GM18873 (cell line): ENCODE data around the gene ST3GAL4.

Experiments used
- ATAC-seq: cut with Tn5 transposase; IDR thresholded peaks from one replicate; pipeline ENCODE4 v1.9.1; 2021; ENCODE audit warnings: mild to moderate bottlenecking, moderate library complexity, moderate number of reproducible peaks; ENCODE audit not compliant: unreplicated experiment, low FRiP score

The ST3GAL4 gene

DNA sequence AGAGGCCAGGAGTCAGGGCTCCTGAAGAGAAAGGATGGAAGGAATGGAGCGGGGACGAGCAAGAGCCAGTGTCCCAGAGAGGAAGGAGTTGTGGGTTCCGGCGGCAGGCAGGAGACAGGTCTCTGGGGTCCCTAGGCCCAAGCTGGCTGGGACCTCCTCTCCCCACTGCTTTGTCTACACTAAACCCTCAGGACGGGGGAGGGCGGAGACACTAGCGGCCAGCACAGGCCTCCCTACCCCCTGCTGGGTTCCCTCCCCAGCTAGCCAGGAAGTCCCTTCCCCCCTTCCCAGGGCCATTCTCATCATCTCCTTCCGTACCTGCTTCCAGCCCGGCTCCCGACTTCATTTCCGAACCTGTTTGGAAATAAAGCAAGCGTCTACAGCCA is 79.5 kb downstream of the ST3GAL4 start:
- ATAC-seq, result no peak

DNA sequence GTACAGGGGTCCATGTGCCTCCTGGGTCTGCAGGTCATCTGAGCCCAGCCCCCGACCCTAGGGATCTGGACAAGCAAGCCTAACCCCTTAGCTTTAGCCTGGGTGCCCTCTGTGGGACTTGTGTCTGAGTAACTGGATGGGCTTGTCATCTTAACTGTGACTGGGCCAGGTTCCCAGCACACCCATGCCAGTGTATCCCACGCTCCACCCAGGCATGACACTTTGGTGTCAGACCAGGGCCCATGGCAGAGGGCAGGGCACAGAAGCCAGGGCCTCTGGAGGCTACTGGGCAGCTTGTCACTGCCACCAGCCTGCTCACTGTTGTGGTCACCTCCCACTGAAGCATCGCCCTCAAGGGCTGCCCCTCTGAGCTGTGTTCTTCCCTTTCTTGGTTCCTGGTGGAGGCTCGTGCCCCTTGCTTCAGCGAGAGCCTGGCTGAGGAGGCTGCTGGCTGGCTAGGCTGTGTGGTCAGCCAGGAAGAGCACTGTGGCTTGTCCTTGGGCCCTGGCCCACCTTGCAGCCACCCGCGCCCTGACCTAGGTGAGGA is 80.8 kb downstream of the ST3GAL4 start:
- no peak for ATAC-seq

DNA sequence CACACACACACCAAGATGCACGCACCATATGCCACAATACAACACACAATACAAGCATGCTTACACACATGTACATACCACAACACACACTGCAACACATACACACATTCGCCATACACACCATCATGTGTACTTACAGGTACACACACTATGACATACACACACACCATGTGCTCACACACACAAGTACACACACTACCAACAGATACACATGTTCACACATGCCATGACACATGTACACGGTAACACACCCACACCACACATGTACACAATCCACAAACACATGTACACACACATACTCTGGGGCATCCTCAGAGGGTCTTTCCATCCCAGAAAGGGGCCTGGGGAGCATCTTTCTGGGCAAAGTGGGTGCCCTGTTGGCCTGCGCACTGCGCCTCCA is 82.2 kb downstream of the ST3GAL4 start:
- no peak for ATAC-seq

DNA sequence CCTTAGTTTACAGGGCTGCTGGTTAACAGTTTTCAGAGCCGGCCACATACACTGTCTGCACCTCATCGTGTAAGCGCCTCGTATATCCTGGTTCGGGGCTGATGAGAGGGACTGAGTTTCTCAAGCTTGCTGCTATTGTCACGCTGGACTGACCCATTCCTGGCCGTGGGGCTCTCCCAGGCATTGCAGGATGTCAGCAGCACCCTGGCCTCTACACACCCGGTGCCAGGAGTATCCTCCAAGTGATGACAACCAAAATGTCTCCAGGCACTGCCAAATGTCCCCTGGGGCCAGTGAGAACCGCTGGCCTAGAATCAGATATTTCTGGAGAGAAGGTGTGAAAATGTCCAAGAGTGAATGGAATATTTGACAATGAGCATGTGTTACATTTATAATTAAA is 82.8 kb downstream of the ST3GAL4 start:
- ATAC-seq, result no peak

DNA sequence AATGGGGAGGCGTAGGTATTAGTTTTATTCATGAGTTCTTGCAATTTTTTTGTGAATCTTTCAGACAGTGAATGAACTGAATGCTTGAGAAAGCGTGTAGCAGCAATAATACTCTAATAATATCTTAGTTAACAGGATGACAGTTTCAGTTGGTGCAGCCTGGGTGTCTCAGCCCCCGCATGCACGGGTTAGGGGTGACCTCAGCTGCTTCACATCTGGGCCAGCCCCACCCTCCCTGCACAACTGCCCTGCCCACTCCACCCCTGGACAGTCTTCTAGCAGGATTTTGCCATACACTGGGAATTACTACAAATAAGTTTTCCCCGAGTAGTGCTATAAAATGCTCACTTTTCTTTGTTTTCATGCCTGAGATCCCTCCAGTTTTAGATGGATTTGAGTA is 83.2 kb downstream of the ST3GAL4 start:
- no peak for ATAC-seq

DNA sequence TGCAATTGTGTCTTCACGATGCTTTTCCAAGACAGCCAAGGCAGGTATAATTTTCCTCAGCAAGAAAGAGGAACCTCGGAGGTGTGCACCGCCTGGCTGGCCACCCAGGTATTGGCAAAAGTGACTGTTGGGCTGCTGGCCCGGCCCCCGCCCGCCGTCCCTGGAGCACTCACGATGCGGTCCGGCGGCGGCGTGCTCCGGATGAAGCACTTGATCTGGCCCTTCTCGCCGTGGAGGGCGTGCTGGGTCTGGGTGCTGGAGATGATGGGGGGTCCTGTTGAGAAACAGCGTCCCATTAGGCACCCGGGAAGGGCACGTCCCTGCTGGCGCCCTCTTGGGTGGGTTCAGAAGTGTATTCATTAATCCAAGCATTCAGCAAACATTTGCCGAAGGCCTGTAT is 84.8 kb downstream of the ST3GAL4 start:
- no peak for ATAC-seq

DNA sequence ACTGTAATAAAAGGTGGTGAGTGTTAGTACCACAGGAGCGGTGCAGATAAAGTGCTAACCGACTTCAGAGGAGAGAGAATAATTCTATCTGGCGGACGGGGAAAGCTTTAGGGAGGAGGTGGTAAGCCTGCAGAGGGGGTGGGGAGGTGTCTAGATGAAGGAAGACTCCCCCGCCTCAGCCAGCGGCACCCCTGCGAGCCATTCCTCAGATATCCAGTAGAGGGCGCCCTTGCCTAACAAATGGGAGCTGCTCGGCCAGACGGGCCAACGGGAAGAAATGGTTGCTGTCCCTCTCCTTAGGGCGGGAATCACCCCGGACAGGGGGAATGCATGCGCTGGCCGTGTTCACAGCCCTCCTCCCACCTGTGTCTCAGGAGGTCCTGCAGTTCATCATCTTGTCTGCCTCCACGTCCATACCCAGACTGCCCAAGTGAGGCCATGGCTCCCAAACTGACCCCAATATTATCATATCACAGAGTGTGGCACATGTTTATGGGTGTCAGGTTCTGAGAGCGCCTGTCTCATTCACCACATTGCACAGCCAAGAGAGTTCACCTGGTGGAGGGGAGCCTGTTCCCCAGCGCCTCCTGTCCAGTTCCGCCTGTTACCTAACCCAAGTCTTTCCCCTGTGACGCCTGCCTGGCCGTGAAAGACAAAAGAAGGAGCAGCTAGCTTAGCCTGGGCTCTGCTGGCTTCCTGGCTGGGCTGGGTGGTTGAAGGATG is 85.5 kb downstream of the ST3GAL4 start:
- no peak for ATAC-seq

DNA sequence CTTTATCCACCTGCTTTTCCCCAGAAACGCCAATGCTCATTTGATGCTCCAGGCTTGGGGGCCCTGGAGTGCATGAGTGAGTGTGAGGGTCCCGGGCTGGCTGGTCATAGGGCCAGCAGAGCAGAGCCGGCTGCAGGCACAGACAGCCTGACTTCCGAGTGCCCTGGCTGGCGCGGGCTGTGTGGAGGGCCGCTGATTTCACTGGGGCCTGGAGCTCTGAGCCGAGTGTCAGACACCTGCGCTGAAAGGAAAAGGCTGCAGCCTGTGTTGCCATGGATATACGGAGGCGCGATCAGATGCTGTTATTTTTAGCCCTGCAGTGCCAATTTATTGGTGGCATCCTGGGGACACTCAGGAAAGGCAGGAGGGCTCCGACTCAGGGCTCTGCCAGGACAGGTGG is 87.6 kb downstream of the ST3GAL4 start:
- ATAC-seq, result no peak

DNA sequence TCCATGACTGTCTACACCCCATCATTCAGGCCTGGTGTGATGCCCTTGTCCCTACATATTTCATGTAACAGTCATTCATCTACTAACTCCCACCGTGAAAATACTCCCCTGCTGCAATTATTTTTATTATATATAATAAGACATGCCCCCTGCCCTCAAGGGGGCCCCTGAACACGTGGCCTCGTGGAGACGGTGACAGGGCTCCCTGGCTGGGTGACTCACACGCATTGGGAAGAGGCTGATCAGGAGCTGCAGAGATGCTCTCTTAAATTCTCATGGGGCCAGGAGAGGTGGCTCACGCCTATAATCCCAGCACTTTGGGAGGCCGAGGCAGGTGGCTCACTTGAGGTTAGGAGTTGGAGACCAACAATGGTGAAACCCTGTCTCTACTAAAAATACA is 88.6 kb downstream of the ST3GAL4 start:
- no peak for ATAC-seq

DNA sequence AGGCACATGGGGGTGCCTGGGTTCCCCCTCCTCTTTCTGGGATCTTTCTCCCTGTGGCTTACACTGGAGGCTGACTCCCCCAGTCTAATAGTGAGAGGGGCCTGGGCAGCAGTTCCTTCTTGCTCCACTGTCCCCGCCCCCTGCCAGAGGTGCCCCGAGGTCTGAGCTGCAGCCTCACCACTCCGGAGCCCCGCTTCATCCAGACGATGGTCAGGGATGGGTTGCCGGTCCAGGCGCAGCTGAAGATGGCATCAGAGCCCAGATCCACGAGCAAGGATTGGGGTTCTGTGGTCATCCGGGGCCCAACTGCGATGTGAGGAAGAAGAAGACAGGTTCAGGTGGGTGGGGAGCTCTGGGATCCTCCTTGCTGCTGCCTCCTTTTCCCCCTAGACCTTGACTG is 91.1 kb downstream of the ST3GAL4 start:
- ATAC-seq, result no peak

DNA sequence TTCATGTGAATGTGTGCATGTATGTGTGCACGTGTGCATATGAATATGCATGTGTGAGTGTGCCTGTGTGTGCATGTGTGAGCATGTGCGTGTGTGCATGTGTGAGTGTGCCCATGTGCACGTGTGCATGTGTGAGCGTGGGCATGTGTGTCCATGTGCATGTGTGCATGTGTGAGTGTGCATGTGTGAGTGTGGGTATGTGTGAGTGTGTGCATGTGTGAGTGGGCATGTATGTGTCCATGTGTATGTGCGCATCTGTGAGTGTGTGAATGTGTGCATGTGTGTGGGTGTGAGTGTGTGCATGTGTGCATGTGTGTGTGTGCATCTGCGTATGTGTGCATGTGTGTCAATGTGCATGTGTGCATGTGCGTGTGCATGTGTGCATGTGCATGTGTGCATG is 94.7 kb downstream of the ST3GAL4 start:
- ATAC-seq, result no peak

DNA sequence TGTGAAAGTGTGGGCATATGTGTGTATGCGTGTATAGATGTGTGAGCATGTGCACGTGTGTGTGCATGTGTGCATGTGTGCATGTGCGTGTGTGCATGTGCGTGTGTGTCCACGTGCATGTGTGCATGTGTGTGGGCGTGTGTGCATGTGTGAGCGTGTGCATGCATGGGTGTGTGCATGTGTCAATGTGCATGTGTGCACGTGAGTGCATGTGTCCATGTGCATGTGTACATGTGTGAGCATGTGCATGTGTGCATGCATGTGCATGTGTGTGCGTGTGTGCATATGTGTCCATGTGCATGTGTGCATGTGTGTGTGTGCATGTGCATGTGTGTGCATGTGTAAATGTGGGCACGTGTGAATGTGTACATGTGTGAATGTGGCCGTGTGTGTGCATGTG is 95.3 kb downstream of the ST3GAL4 start:
- ATAC-seq, result no peak

DNA sequence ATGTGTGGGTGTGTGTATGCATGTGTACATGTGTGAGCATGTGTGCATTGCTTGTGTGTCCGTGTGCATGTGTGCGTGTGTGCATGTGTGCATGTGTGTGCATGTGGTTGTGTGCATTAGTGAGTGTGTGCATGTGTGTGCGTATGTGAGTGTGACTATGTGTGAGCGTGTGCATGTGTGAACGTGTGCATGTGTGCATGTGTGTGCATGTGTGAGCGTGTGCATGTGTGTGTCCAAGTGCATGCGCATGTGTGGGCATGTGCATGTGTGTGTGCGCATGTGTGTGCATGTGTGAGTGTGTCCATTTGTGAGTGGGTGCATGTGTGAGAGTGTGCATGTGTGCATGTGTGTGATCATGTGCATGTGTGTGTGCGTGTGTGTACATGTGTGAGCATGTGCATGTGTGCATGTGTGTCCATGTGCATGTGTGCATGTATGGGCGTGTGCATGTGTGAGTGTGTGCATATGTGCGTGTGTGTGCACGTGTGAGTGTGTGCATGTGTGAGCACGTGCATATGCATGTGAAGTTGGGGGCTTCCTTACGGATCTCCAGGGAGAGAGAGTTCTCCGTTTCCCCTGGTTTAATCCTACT is 95.8 kb downstream of the ST3GAL4 start:
- ATAC-seq, result no peak

DNA sequence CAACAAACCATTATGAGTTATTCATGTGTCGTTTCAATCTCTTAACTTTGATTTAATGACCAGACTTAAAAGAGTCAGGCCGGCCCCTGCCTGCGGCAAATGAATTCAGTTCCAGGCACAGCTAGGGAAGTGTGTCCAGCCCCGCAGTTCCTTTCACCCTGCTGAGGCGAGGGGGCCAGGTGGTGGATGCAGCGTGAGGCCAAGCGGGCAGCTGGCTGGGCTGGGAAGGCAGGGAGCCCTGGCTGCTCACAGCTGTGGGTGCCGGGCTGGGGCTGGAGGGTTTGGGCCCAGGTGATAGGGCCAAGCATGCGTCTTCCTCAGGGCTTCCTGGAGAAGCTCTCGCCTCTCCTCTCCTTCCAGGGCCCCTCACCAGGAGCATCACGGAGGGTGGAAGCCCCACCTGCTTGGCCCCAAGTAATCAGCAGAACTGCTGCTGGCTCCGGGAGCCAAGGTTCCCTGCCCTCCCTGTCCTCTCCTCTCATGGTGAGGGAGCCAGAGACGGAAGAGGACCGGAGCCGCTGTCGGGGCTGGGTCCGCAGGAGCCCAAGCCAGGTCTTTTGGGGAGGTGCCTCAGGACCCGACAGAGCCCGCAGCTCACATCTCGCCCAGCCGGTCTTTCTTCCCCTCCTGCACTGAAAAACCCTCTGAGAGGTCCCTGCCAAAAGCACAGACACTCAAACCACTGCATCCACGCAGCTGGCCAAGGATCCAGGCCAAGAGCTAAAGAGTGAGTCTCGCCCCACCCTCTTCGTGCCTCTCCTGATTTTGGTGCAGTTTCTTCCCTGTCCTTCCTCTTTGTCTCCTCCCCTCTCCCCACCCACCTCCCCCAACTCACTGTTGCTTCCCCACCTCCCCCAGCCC is 97.0 kb downstream of the ST3GAL4 start:
- ATAC-seq, result no peak

DNA sequence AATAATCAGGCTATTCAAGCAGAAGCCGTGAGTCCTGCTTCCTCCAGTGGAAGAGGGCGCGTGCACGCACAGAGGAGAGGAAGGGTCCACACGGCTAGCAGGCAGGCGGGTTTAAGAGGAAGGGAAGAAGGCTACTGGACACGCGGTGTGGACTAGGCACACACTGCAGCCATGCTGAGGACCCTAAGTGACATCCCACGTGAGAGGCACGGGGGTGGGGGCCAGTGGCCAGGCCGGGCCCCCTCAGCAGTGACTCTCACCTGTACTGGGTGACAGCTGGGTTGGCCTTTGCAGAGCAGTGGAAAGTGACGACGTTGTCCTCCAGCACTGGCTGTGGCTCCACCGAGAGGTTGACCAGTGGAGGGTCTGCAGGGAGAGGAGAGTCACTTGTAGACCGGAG is 100.6 kb downstream of the ST3GAL4 start:
- ATAC-seq, result no peak

DNA sequence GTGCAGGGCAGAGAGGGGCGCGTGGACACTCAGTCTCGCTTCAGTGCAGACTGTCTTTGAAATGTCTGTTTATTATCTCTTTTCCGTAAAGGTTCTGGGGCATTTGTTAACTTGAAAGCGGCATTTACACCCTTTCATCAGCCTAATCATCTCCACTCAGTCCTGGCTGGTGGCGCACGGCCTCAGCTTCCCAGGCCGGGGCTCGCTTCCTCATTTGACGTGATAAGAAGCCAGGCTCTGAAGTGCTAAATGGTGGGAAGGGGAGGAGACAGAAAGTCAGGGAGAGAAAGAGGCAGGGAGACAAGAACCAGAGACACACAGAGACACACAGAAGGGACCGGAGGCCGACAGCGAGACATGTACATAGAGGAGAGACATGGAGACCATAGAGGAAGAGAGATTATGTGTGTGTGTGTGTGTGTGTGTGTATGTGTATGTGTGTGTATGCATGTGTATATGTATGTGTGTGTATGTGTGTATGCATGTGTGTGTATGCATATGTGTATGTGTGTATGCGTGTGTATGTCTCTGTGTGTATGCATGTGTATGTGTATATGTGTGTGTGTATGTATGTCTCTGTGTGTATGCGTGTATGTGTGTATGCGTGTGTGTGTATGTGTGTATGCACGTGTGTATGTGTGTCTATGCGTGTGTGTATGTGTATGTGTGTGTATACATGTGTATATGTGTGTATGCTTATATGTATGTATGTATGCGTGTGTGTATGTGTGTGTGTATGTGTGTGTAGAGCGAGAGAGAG is 101.5 kb downstream of the ST3GAL4 start:
- no peak for ATAC-seq

DNA sequence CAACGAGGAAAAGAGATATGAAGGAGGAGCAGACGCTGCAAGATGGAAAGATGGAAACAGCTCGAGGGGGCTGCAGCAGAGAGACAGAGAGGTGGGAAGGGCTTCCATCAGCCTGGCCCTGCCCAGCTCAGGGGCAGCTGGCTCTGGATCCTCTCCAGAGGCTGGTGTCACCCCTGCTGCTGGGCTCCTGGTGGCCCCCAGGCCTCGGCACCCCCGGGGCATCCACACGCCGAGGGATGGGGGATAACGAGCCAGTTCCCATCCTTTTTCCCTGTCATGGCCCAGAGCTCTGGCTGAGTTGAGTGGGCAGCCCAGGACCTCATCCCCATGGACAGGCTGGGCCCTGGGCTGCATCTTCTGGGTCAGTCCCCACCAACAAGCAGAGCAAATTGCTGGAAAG is 102.3 kb downstream of the ST3GAL4 start:
- no peak for ATAC-seq

DNA sequence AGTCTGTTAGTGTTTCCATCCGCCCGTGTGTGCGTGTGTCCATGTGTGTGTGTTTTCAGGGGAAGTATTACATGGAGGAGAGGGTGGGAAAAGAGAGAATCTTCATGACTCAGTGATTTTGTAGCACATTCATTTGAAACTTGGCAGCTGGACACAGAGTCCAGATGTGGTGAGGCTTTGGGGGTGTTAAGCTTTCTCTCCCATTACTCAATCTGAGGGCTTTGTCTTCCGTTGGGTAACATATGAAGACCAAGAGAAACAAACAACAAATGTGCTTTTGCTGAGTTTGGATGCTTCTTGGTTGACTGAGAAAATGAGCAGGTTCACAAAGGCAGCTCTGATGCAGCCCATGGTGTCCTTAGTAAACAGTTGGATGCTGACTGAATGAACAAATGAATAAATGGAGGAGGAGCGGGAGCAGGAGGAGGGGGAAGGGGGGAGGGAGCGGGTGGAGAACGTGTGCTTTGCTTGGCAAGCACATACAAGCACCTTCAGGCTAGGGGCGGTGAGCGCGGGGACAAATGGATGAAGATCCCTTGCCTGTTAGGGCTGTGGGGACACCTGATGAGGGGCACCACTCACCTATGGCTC is 104.3 kb downstream of the ST3GAL4 start:
- ATAC-seq, result no peak

DNA sequence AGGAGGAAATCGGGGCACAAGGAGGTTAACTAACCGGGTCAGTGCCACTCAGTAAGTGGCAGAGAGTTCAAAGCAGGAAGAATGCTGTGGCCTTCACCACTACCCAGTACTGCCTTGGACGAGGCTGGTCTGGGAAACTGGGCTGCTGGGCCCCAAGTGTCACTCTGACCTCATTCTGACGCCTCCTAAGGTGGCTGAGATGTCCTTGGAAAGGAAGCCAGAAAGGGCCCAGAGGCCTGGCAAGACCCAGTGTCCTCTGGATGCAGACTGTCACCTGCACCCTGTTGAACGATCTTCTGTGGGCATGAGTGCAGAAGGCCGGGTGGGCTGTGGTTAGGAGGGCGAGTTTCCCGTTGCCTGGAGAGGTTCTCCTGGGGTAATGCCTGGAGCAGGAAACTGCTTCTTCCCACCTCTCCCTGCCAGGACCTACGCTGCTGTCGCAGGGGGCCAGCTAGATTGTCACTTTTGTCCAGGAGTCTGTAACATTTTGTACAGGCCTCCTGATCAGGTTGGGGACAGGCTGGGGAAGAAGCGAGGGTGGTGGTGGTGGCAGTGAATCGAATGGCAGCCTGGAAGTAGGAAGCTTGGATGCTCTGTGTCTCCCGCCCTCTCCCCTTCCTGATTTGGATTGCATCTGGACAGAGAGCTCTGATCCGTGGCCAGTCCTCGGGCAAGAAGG is 105.1 kb downstream of the ST3GAL4 start:
- no peak for ATAC-seq

DNA sequence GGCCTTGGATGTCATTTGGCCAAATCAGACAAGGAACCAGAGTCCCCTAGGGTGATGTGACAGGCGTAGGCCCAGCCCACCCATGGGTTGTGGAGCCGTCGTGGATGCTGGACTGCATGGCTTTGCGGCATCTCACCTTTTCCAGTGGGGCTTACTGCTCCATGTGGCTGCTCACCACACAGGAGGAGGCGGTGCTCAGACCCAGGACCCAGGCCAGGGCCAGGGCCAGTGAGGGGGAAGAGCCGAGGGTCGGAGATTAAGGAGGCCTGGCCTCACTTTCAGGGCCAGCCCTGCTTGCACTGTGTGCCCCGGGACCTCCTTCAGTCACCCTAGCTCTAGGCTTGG is 105.6 kb downstream of the ST3GAL4 start:
- ATAC-seq, result no peak
